DMS53 (cell line): ENCODE measurements around the gene IQSEC2.
A peak's percentile ranks its signal among the peaks of the same experiment; 100 is the strongest.

Experiments used
- DNase-seq: peaks from one replicate; lab custom pipeline; 2025; lab: John Stamatoyannopoulos, UW

Gene IQSEC2

GRCh38 chrX:53305219-53305995 lies 24.0 kb upstream of the IQSEC2 start:
- no peak for DNase-seq

DNA sequence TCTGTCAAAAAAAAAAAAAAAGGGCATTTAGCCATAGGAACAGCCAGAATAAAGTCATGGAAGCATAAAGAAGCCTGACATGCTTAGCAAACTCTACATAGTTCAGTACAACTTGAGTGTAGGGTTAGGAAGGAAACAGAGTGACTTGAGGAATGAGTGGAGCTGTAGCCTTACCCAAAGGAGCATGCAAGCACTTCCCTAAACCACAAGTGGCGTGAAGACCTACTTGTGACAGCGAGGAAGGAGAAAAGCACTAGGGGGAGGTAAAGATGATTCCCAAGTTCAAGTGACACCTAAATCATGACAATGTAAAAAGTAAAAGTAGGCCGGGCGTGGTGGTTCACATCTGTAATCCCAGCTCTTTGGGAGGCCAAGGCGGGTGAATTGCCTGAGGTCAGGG lies 21.8 kb upstream of the IQSEC2 start:
- DNase-seq, result no peak

DNA sequence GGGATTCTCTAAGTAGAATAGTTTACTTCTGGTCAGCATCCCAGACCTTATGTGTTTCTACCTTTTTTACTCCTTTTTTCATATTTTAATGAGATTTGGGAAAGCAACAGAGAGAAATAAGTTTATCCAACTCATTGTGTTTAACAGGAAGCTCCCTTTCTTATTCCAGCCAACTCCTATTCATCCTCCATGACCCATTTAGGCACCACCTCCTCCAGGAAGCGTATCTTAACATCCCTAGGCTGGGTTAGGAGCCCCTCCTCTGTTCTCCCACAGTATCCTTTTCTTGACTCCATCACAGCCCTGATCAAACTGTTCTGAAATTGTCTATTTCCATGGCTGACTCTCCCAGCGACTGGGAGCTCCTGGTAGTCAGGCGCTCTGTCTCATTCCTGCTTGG lies 18.8 kb upstream of the IQSEC2 start:
- no peak for DNase-seq

DNA sequence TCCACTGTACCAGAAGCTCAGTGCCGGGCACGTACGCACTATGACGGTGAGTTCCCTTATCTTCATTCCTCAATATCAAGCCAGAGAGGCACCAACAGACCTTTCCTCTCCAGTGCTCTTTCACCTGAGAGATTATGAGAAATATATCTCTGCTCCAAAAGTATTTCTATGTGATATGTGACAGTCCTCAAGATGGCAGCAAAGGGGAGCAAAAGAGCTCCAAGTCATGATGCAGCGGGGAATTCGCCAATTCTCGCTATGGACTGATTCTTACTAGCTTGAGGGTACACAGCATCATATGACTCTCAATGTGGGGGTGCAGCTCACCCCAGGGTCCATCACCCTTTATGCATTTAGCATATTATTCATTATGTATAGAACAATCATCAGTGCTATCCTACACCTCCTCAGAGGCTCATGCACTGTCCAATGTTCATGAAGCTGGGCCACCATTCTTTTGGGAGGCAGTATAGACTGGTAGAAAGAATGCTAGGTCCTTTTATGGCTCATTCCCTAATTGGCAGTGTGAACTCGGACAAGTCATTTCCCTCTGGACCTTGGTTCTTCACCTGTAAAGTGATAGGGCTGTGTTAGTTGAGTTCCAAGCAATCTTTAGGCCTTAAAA lies 12.8 kb upstream of the IQSEC2 start:
- DNase-seq, result peak; percentile 22

DNA sequence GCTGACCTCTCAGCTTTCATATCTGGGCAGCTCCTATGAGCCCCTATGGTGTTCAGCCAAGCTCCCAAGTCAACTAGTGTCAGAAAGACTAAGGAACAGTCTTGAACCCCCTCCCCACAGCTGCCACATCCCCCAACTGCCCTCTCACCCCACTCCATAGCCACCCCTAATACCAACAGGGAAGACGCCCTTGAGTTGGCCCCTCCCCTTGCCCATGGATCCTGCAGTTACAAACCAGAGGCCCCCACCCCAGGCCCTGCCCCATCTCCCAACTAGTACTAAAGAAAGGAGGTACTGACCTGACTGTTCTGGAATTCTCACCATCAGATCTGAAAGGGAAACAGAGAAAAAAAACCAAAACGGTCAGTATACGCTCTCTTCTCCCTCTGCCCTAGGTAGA lies 10.2 kb upstream of the IQSEC2 start:
- no peak for DNase-seq

DNA sequence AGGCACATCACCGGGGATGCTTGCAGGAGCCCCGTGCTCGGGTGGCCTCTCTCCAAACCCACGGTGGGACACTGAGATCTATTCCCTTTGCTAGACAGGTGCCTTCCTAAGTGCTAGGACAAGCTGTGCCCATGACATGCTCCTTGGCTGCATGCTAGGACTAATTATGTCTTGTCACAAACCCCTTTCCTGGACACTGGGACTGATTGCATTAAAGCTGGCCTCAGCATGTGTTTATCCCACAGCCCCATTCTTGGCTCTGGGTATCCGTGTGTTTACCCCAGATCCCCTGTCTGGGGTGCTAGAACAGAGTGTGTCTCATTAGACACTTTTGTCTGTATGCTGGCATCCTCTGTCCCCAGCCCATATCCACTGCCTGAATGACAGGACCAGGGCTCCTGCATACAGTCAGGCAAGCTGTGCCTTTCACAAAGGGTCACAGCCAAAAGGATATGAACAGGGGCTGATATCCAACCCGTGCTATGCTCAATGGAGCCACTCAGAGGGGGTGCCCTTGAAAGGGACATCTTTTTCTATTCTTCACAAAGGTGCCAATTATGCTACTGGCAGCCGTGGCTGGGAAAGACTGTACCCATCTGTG lies 9.2 kb upstream of the IQSEC2 start:
- no peak for DNase-seq

- DNase-seq, result peak; percentile 73
Measured at GRCh38 chrX:53288189-53288588, 6.8 kb upstream of the IQSEC2 start.

GRCh38 chrX:53287493-53288138 lies 6.2 kb upstream of the IQSEC2 start:
- peak; percentile 63 for DNase-seq

DNA sequence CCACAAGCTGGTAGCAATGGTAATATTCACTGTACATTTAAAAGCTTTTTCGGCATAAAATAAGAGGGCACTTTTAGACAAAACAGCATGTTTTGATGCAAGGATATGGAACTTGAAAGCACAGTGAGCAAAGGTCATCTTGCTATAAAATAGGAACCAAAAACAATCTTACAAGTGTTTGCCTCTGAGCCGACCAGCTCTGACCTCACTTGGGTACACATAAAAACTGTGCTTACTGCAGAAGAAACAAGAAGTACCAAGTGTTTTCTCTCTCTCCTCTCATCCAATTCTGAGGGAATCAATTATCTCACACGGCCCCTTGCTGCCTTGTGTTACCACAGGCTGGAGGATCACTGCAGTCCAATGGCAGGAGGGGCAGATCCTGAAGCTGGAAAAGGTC lies 4.8 kb upstream of the IQSEC2 start:
- DNase-seq, result no peak

DNA sequence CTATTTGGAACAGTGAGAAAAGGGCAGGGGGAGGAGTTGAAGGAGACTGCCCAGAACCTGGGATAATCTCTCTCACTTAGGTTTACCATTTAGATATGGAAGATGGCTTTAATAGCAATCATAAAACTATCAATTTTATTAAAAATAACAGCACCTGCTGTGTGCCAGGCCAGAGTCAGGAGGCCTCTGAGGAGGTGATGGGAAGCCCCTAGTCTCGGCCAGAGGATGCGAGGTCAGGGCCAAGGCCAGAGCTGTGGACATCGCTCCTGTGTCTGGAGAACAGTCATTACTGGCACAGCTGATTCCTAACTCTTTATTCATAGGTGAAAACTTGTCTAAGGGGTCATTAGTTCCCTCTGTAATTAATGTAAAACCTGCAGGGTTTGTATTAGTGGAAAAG lies 4.2 kb upstream of the IQSEC2 start:
- DNase-seq, result no peak

GRCh38 chrX:53284684-53285447 lies 3.5 kb upstream of the IQSEC2 start:
- DNase-seq, result peak; percentile 67

DNA sequence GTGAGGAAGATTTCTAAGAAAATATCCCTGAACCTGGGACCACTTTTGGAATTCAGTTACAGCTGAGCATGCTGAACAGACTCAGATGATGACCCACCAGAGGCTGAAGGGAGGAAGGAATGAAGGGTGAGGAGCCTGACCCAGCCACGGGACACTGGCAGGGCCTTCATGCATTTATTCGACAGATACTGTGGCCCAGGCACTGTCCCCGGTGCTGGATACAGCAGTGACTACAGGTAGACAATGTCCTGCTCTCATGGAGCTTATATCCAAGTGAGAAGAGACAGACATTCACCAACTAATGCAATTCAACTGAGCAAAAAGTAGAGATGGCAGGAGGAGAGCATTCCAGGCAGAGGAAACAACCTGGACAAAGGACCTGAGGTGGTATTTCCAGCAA lies 2.2 kb upstream of the IQSEC2 start:
- no peak for DNase-seq

DNA sequence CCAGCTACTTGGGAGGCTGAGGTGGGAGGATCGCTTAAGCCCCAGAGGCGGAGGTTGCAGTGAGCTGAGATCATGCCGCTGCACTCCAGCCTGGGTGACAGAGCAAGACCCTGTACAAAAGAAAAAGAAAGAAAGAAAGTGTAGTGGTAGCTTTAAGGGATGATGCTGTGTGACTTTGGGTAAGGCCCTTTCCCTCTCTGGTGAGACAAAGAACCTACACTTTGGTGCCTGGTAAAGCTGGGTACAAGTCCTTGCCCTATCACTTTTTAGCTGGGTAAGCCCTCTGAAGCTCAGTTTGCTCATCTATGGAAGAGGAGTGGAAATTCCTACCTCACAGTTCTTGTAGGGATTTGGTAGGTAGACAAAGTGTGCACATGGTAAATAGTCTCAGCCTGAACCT lies 1.7 kb upstream of the IQSEC2 start:
- DNase-seq, result no peak

- no peak for DNase-seq
Measured at GRCh38 chrX:53281963-53282695, 745 bp upstream of the IQSEC2 start.

DNA sequence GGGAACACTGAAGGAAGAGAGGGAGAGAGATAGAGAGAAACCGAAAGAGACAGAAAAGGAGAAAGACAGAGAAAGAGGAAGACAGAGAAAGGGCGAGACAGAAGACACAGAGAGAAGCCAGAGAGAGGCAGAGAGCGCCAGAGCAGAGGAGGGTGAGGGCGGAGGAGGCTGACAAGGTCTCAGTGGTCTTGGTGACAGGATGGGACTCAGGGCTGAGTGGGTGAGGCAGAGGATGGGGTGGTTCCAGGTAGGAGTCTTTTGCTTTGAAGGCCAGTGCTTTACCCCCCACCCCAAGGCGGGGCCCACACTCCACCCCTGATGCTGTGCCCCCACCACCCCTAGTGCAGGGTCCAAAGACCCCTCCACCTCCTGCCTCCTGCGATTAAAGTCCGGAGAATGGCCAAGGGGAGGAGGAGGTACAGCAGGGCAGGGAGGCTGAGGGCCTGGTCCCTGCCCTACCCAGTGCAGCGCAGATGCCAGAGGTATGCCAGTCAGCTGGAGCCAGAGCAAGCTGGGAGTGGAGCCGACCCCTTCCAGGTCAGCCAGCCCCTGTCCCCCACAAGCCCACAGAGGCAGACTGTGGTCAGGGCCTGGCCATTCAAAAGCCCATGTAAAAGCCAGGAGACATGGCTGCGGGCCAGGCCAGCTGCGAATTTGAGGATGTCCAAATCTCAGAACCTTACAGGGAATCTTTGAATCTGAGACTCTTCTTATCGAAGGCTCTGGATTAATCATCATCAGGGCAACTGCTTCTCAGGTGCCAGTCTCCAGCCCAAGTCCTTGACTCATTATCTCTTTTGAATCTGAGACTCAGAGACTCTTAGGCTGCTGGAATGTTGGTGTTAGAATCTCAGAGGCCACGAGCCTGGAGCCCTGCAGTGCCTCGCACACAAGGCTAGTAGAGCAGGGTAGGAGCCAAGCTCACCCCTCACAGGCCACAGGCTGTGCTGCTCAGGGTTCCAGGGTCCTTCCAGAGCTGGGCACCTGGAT lies 758 bp downstream of the IQSEC2 start:
- no peak for DNase-seq

- DNase-seq, result no peak
Measured at GRCh38 chrX:53279296-53280237, 1.8 kb downstream of the IQSEC2 start.

- no peak for DNase-seq
Measured at GRCh38 chrX:53272808-53273337, 8.5 kb downstream of the IQSEC2 start.

DNA sequence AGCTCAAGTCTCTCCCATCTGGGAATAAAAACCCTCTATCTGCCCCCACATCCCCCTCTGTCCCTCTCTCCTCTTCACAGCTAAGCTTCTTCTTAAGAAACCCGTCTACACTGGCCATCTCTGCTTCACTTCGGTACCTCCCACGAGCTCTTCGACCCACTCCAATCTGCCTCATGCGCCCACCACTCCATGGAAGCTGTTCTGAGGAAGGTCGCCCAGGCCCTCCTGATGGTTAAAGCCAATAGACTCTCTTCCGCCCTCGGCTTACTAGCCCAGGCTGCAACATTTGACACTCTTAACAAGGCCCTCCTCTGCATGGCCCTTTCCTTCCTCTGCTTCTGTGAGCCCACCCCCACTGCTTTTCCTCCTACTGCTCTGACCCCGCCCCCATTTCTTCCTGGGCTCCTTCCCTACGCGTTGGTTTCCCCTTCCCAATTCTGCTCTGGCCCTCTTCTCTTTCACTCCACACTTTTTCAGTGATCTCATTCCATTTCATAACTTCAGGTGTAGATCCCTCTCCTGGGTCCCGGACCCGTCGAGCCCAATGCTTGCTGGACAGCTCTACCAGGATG lies 11.8 kb downstream of the IQSEC2 start:
- no peak for DNase-seq
